Loucy (cell line): ENCODE data around the gene RNASEH2A.
"Not testable (repeated sequence)": the region's sequence is repeated elsewhere in the genome, so short reads cannot be mapped to it uniquely, and the experiment has no call there.

Experiments used
- H2AFZ ChIP-seq: fragments of 200-600 bp; sonication (generic); 2 replicates; pipeline ENCODE4 v1.6.0; 2016; ENCODE audit warnings: antibody characterized with exemption, mild to moderate bottlenecking, low read length, moderate library complexity
- H3F3A ChIP-seq: fragments of 200-600 bp; 2 replicates; pipeline ENCODE4 v1.6.0; 2016; ENCODE audit warnings: antibody characterized with exemption, low read depth, mild to moderate bottlenecking
- H3K27me3 ChIP-seq: fragments of 200-600 bp; sonication (generic); 2 replicates; pipeline ENCODE4 v1.6.1; 2014; ENCODE audit warnings: low read length, mild to moderate bottlenecking; ENCODE audit not compliant: insufficient read depth, poor library complexity, severe bottlenecking
- H3K36me3 ChIP-seq: fragments of 200-600 bp; sonication (generic); 2 replicates; pipeline ENCODE4 v1.6.1; 2016; ENCODE audit warnings: low read length; ENCODE audit not compliant: insufficient read depth
- H3K4me1 ChIP-seq: fragments of 200-600 bp; sonication (generic); 2 replicates; pipeline ENCODE4 v1.5.1; 2014; ENCODE audit warnings: low read length, mild to moderate bottlenecking; ENCODE audit not compliant: insufficient read depth, poor library complexity, severe bottlenecking
- H3K4me2 ChIP-seq: fragments of 200-600 bp; sonication (generic); 2 replicates; pipeline ENCODE4 v1.6.0; 2014; ENCODE audit warnings: antibody characterized with exemption, low read length, low read depth, mild to moderate bottlenecking; ENCODE audit not compliant: poor library complexity, severe bottlenecking
- H3K4me3 ChIP-seq: fragments of 200-600 bp; sonication (generic); 2 replicates; pipeline ENCODE4 v1.5.1; 2014; ENCODE audit warnings: low read length, mild to moderate bottlenecking, mixed read lengths; ENCODE audit not compliant: poor library complexity, severe bottlenecking
- H3K79me2 ChIP-seq: fragments of 200-600 bp; sonication (generic); 2 replicates; pipeline ENCODE4 v1.6.1; 2014; ENCODE audit warnings: low read length; ENCODE audit not compliant: insufficient read depth
- H3K9ac ChIP-seq: fragments of 200-600 bp; sonication (generic); 2 replicates; pipeline ENCODE4 v1.6.0; 2014; ENCODE audit warnings: mild to moderate bottlenecking, low read depth, low read length, moderate library complexity; ENCODE audit not compliant: poor library complexity, severe bottlenecking
- H3K9me2 ChIP-seq: fragments of 200-600 bp; sonication (generic); replicated peaks from 2 replicates; pipeline ENCODE4 v1.6.1; 2016; ENCODE audit warnings: low read depth, low read length, mixed read lengths
- H3K9me3 ChIP-seq: fragments of 200-600 bp; sonication (generic); 2 replicates; pipeline ENCODE4 v1.6.1; 2014; ENCODE audit warnings: mild to moderate bottlenecking, antibody characterized with exemption, low read length, low read depth; ENCODE audit not compliant: insufficient read depth
- H4K20me1 ChIP-seq: fragments of 200-600 bp; sonication (generic); 2 replicates; pipeline ENCODE4 v1.6.0; 2014; ENCODE audit warnings: antibody characterized with exemption, low read length, mild to moderate bottlenecking; ENCODE audit not compliant: insufficient read depth, poor library complexity, severe bottlenecking
- EZH2phosphoT487 ChIP-seq: fragments of 200-600 bp; IDR thresholded peaks from 2 replicates; pipeline ENCODE4 v1.6.1; 2018; ENCODE audit warnings: antibody characterized with exemption, mild to moderate bottlenecking, moderate library complexity, borderline replicate concordance
- TF ChIP-seq, protein P1 (sequence below): fragments of 200-600 bp; sonication (generic); conservative IDR thresholded peaks from 2 replicates; pipeline ENCODE4 v1.5.1; 2014; ENCODE audit warnings: mild to moderate bottlenecking, antibody characterized with exemption, low read length

RNASEH2A gene

GRCh38 chr19:12797141-12797587, 9.2 kb upstream of the RNASEH2A start:
- Histone ChIP-seq H3F3A (no peaks in the 10 kb centered on the region; the same call in 1 of the 2 replicates), H3K27me3 (no peaks in the 10 kb centered on the region), H3K4me1 (peaks cover 36% of the 10 kb centered on the region), H4K20me1 (peaks cover 15% of the 10 kb centered on the region), H3K9me2 (no peaks in the 10 kb centered on the region), H3K9me3 (no peaks in the 10 kb centered on the region), H3K9ac (no peak overlapping the region), H3K36me3 (peaks cover 6% of the 10 kb centered on the region; the same call in 1 of the 2 replicates), H3K79me2 (peaks cover 40% of the 10 kb centered on the region), H2AFZ (no peak overlapping the region), H3K4me2 (no peak overlapping the region), H3K4me3 (no peak overlapping the region)
- TF ChIP-seq, protein P1, sequence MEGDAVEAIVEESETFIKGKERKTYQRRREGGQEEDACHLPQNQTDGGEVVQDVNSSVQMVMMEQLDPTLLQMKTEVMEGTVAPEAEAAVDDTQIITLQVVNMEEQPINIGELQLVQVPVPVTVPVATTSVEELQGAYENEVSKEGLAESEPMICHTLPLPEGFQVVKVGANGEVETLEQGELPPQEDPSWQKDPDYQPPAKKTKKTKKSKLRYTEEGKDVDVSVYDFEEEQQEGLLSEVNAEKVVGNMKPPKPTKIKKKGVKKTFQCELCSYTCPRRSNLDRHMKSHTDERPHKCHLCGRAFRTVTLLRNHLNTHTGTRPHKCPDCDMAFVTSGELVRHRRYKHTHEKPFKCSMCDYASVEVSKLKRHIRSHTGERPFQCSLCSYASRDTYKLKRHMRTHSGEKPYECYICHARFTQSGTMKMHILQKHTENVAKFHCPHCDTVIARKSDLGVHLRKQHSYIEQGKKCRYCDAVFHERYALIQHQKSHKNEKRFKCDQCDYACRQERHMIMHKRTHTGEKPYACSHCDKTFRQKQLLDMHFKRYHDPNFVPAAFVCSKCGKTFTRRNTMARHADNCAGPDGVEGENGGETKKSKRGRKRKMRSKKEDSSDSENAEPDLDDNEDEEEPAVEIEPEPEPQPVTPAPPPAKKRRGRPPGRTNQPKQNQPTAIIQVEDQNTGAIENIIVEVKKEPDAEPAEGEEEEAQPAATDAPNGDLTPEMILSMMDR, result no peak
- TF ChIP-seq EZH2phosphoT487, result no peak

- peaks cover 39% of the 10 kb centered on the region for H3K4me1 ChIP-seq
- H3F3A ChIP-seq, H3K9ac ChIP-seq, H3K36me3 ChIP-seq, H3K27me3 ChIP-seq, H3K4me2 ChIP-seq, H2AFZ ChIP-seq, H3K9me3 ChIP-seq, H3K9me2 ChIP-seq, H3K4me3 ChIP-seq: not testable (repeated sequence)
- peaks cover 41% of the 10 kb centered on the region for H3K79me2 ChIP-seq
- peaks cover 15% of the 10 kb centered on the region for H4K20me1 ChIP-seq
Observed at GRCh38 chr19:12797607-12798006, 8.8 kb upstream of the RNASEH2A start.

GRCh38 chr19:12799742-12800465, 6.5 kb upstream of the RNASEH2A start:
- Histone ChIP-seq H2AFZ (no peak overlapping the region), H3K9me2 (no peaks in the 10 kb centered on the region), H3F3A (no peaks in the 10 kb centered on the region), H3K4me1 (peaks cover 23% of the 10 kb centered on the region), H3K36me3 (peaks cover 6% of the 10 kb centered on the region; the same call in 1 of the 2 replicates), H4K20me1 (peaks cover 15% of the 10 kb centered on the region), H3K9ac (peak overlapping the region; percentile 93), H3K9me3 (no peaks in the 10 kb centered on the region), H3K4me3 (peak overlapping the region; percentile 89), H3K79me2 (peaks cover 35% of the 10 kb centered on the region), H3K4me2 (peak overlapping the region; percentile 88), H3K27me3 (no peaks in the 10 kb centered on the region)
- TF ChIP-seq, protein P1, result no peak
- no peak for TF ChIP-seq EZH2phosphoT487

- H3K36me3 ChIP-seq, result peaks cover 6% of the 10 kb centered on the region; the same call in 1 of the 2 replicates
- H3K4me1 ChIP-seq, result peaks cover 23% of the 10 kb centered on the region
- H3K79me2 ChIP-seq, result peaks cover 35% of the 10 kb centered on the region
- H3K9me3 ChIP-seq, result no peaks in the 10 kb centered on the region
- peaks cover 15% of the 10 kb centered on the region for H4K20me1 ChIP-seq
- H3K9ac ChIP-seq, result peak overlapping the region; percentile 93
- H3K9me2 ChIP-seq, result no peaks in the 10 kb centered on the region
- H3F3A ChIP-seq, result no peaks in the 10 kb centered on the region
- no peak for TF ChIP-seq EZH2phosphoT487
- H3K4me3 ChIP-seq, result peak overlapping the region; percentile 89
- H3K27me3 ChIP-seq, result no peaks in the 10 kb centered on the region
- H3K4me2 ChIP-seq, result peak overlapping the region; percentile 88
- H2AFZ ChIP-seq, result no peak overlapping the region
Observed at GRCh38 chr19:12800466-12800770, 6.0 kb upstream of the RNASEH2A start.
